ENCODE data around the gene RAD51B.

Gene RAD51B

DNA sequence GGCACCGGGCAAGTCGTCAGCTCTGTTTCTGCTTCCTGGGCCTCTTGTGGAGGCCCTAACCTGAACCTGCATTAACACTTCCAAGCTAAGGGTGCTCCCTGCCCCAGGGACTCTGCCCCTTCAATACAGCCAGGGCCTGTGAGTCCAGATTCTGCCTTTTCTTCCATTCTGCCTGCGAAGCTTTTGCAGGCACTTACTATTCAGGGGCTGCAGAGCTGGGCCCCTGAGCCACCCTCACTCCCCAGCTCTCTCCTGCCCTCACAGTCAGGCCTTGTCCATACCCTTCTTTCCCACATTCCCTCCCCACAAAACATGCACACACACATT lies 872.2 kb downstream of the RAD51B start:
- H3K27ac ChIP-seq = no peak overlapping the region
- TF ChIP-seq ZFX (IDR thresholded peaks at IDR 0.05) = no peak
- TF ChIP-seq, protein P1, sequence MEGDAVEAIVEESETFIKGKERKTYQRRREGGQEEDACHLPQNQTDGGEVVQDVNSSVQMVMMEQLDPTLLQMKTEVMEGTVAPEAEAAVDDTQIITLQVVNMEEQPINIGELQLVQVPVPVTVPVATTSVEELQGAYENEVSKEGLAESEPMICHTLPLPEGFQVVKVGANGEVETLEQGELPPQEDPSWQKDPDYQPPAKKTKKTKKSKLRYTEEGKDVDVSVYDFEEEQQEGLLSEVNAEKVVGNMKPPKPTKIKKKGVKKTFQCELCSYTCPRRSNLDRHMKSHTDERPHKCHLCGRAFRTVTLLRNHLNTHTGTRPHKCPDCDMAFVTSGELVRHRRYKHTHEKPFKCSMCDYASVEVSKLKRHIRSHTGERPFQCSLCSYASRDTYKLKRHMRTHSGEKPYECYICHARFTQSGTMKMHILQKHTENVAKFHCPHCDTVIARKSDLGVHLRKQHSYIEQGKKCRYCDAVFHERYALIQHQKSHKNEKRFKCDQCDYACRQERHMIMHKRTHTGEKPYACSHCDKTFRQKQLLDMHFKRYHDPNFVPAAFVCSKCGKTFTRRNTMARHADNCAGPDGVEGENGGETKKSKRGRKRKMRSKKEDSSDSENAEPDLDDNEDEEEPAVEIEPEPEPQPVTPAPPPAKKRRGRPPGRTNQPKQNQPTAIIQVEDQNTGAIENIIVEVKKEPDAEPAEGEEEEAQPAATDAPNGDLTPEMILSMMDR (conservative IDR thresholded peaks at IDR 0.05) = no peak

- H3K27ac ChIP-seq = no peak overlapping the region
- TF ChIP-seq, protein P1 (conservative IDR thresholded peaks at IDR 0.05) = no peak
- no peak for TF ChIP-seq ZFX (IDR thresholded peaks at IDR 0.05)
These were observed 872.6 kb downstream of the RAD51B start for GRCh38 chr14:68692216-68692615.

GRCh38 chr14:68692916-68693771 lies 873.6 kb downstream of the RAD51B start:
- TF ChIP-seq, protein P1 (conservative IDR thresholded peaks at IDR 0.05) = no peak
- TF ChIP-seq ZFX (IDR thresholded peaks at IDR 0.05) = no peak
- H3K27ac ChIP-seq = no peak overlapping the region

GRCh38 chr14:68693926-68694325 lies 874.3 kb downstream of the RAD51B start:
- no peak for TF ChIP-seq ZFX (IDR thresholded peaks at IDR 0.05)
- TF ChIP-seq, protein P1 (conservative IDR thresholded peaks at IDR 0.05) = no peak
- H3K27ac ChIP-seq = no peak overlapping the region

DNA sequence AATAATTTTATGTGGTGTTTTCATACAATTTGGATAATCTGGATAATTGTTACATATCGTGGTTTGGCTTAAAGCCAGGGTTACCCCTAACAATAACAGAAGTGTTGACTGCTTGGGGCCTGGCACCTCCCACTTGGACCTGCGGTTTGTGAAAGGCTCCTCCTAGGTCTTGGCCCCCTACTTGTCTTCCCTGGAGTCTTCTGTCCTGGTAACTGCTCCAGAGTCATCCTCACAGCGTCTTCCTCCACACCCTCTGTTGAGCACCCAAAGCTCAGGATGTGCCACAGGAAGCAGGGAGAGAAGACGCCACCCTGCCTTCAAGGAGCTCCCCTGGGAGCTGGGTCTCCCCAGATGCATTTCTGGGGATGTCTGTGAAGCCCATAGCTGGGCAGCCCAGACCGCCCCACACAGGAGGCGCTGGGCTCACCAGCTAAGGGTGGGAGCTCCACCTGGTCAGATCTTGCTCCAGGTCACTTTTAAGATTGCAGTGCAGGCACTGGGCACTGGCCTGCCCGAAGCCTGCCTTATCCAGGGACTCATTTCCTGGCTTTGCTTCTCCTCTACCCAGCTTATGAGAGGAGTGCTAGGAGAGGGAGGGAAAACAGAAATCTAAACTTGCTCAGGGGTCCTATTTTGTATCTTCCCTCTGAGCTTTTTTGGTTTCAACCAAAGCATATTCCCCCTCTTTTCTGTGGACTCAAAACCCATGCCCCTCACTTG lies 875.1 kb downstream of the RAD51B start:
- H3K27ac ChIP-seq = no peak overlapping the region
- TF ChIP-seq, protein P1 (conservative IDR thresholded peaks at IDR 0.05) = no peak
- TF ChIP-seq ZFX (IDR thresholded peaks at IDR 0.05) = no peak

DNA sequence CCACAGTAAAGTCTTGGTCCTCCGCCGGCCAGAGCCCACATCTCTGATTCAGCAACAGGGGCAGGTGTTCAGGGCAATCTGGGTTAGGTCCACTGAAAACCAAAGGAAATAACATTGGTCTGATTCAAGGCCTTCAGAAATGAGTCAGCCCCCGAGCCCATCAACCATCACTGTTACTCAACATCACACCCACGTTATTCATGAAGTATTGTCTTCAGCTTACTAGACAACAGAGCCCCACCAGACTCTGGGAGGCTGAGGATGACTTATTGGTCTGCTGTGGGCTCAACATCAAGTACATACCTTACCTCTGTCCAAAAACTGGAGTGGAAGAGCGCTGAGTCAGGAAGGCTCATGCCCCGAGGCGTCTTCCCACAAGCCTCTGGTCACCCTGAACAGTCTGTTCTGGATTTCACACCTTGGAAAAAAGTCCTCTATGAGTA lies 875.8 kb downstream of the RAD51B start:
- no peak for TF ChIP-seq ZFX (IDR thresholded peaks at IDR 0.05)
- TF ChIP-seq, protein P1 (conservative IDR thresholded peaks at IDR 0.05) = no peak
- H3K27ac ChIP-seq = no peak overlapping the region

DNA sequence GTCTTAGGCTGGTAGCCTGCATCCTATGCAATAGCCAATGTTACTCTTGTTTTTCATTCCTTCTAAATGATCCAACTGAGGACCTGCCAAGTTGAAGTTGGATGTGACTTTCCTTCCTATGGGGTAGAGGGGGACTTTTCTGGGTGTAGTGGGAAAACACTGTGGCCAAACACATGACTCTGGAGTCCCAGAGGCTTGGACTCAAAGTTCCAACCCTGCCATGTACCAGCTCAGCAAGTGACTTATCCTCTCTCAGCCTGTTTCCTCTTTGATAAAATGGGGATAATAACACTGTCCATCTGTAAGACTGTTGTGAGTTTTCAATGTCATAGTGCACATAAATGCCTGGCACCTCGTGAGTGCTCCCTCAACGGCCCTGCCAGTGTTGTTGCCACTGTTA lies 876.3 kb downstream of the RAD51B start:
- TF ChIP-seq, protein P1 (conservative IDR thresholded peaks at IDR 0.05) = no peak
- TF ChIP-seq ZFX (IDR thresholded peaks at IDR 0.05) = no peak
- H3K27ac ChIP-seq = no peak overlapping the region

Data from C4-2B (cell line).